Liver (tissue), 3 donors: ENCODE data around the gene FGD1.

Experiments used
- TF ChIP-seq, protein P1 (sequence below): fragments of 150-350 bp; IDR thresholded peaks from 2 replicates; pipeline ENCODE4 v1.5.1; 2017; ENCODE audit warnings: improper control_type of control experiment, low read depth, low read length; ENCODE audit not compliant: missing input control
- TF ChIP-seq, protein P2 (sequence below): IDR thresholded peaks from 2 replicates; pipeline ENCODE4 v1.6.1; 2016; ENCODE audit warnings: antibody characterized with exemption
- donor health status: healthy.
- donor health status: healthy.

DNA sequence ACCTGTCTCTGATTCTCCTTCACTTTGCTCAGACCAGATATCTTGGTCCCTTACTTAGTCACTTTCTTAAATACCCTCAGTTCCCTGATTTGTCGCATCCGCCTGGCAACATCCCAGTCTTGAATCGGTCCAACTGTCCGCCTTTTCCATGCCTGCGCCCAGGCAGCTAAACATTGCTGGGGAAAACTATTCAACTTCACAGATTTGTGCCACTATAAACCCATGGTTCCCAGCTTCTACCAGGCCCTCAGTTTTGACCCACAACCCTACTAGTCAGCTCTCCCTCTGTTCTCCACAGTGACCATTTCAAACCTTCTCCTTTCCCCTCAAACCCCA, 451 bp upstream of the FGD1 start:
- TF ChIP-seq, protein P1, sequence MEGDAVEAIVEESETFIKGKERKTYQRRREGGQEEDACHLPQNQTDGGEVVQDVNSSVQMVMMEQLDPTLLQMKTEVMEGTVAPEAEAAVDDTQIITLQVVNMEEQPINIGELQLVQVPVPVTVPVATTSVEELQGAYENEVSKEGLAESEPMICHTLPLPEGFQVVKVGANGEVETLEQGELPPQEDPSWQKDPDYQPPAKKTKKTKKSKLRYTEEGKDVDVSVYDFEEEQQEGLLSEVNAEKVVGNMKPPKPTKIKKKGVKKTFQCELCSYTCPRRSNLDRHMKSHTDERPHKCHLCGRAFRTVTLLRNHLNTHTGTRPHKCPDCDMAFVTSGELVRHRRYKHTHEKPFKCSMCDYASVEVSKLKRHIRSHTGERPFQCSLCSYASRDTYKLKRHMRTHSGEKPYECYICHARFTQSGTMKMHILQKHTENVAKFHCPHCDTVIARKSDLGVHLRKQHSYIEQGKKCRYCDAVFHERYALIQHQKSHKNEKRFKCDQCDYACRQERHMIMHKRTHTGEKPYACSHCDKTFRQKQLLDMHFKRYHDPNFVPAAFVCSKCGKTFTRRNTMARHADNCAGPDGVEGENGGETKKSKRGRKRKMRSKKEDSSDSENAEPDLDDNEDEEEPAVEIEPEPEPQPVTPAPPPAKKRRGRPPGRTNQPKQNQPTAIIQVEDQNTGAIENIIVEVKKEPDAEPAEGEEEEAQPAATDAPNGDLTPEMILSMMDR: no peak
- TF ChIP-seq, protein P2, sequence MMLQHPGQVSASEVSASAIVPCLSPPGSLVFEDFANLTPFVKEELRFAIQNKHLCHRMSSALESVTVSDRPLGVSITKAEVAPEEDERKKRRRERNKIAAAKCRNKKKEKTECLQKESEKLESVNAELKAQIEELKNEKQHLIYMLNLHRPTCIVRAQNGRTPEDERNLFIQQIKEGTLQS: no peak
